ENCODE data around the gene SPANXB1.

GRCh38 chrX:140967036-140967435, 35.4 kb upstream of the SPANXB1 start:
- no peak for TF ChIP-seq POLR2A (IDR thresholded peaks at IDR 0.05)
- TF ChIP-seq POLR2AphosphoS5 (IDR thresholded peaks at IDR 0.05; ENCODE audit: insufficient read depth in 1 of 2, low read depth in 1 of 2), result no peak
- TF ChIP-seq CTCF (IDR thresholded peaks at IDR 0.05), result no peak

All from vagina (tissue), 2 donors.